ENCODE measurements around the gene RAB15. TPM values are rescaled to one million over a fixed set of nuclear protein-coding genes. Genes with fewer than 3 reads are reported as not detected.

RAB15 gene
- total RNA-seq, 2 donors from 2014 or later, result 4.3 to 7.2 TPM

DNA sequence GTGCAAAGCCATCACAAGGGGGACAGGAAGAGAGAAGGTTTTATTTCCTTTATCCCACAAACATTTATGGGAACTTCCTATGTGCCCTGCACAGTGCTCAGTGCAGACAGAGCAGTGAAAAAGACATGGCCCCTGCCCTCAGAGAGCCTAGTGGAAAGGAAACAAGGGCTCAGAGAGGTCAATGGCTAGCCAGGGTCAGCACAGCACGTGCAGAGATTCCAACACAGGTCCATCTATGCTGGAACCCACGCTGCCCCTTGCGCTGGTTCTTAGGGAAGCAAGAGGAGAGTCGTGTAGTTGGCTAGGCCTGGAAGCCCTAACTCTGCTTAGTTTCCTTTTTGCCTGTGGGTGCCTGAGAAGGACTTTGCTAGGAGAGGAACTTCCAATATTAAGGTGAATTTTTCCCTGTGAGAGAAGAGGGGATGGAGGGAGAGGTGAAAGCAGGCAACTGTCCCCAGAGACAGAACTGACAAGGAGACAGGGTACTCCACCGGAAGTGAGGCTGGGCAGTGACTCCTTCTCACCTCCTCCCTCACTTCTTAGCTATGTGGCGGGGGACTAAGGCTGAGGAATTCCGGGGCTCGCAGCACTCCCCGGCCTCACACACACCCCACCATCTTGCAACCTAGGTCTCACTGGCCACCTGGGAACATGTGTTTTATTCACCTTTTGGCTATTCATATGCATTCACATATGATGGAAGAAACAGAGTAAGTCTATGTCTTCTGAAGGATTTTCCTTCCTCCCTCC is 17.5 kb downstream of the RAB15 start:
- Mint-ChIP-seq H3K27ac (peak overlapping the region; percentile 12), H3K4me1 (no peaks in the 10 kb centered on the region)

DNA sequence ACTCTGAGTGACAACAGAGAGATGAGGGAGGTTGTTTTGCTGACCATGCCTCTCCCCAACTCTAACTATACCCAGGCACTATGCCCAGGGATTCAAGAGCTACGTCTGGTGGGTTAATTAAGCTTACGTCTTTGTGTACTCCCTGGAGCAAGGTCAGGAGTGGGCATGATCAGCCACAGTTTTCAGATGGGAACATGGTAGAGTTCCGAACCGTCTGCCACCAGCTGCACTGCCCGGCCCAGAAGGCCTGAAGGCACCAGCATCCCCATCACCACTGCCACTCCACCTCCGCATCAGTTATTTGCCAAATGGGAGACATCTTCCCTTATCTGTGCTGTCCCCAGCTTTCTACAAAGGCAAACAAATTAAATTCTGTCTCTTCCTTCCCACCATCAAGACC is 18.5 kb downstream of the RAB15 start:
- Mint-ChIP-seq H3K27ac (no peak overlapping the region), H3K36me3 (ENCODE audit: low read depth) (peaks cover 9% of the 10 kb centered on the region), H3K4me3 (no peak overlapping the region)

More for the DNA sequence above, 17.5 kb downstream of the RAB15 start:
- no peaks in the 10 kb centered on the region for H3K27me3 Mint-ChIP-seq
- no peak overlapping the region for H3K4me3 Mint-ChIP-seq
- ATAC-seq (replicated peaks), result no peak
- peaks cover 7% of the 10 kb centered on the region for H3K36me3 Mint-ChIP-seq (ENCODE audit: low read depth)
- H3K9me3 Mint-ChIP-seq, result no peaks in the 10 kb centered on the region

DNA sequence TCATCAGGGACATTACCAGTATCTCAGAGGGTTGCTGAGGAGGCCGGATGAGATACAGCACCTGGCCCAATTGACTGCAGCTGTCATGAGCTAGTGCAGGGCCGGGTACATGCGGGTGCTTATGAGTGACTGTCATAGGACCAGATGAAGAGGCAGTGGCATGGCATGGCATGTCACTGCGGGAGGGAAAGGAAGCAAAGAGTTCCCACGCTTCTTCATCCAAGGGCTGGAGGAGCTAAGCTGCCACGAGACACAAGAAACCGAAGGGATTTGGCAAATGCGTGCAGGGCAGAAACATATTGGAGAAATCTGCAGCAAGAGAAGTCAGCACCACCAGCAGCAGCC is 18.9 kb downstream of the RAB15 start:
- ATAC-seq (replicated peaks), result no peak
- H3K4me3 Mint-ChIP-seq, result no peak overlapping the region
- H3K36me3 Mint-ChIP-seq (ENCODE audit: low read depth), result peaks cover 9% of the 10 kb centered on the region
- no peaks in the 10 kb centered on the region for H3K9me3 Mint-ChIP-seq
- no peaks in the 10 kb centered on the region for H3K27me3 Mint-ChIP-seq
- H3K4me1 Mint-ChIP-seq, result no peaks in the 10 kb centered on the region
- H3K27ac Mint-ChIP-seq, result no peak overlapping the region

More for the DNA sequence above, 18.5 kb downstream of the RAB15 start:
- Mint-ChIP-seq H3K4me1 (no peaks in the 10 kb centered on the region), H3K27me3 (no peaks in the 10 kb centered on the region), H3K9me3 (no peaks in the 10 kb centered on the region)
- ATAC-seq (replicated peaks), result no peak

DNA sequence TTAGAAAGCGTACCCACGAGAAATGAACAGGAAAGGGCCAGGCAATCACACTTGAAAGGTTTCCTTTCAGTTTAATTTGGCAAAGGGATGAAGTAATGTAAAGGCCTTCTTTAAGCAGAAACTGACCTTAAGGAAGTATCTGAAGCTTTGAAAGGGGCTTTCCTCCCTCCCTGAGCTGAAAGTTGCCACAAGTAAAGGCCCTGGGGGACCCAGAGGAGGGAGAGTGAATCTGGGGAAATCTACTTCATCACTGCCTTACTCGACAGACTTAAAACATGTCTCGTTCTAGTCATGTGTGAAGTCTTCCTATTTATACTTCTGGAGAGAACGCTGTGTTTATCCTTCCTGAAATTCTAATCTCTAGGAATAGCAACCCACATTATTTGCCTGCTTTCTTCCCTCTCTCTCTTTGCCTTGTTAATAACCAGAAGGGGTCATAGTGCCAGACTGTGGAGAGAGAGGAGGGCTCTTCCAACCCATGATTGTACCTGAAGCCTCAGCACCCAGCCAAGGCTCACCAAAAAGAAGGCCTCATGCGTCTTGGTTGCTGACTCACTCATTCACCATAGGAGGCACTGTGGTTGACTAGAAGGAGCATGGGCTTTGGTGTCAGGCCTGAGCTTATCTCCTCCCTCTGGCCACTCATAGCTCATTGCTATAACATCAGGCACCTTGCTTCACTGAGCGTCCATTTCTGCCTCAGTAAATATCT is 19.4 kb downstream of the RAB15 start:
- ATAC-seq (replicated peaks), result peak; percentile 60
- Mint-ChIP-seq H3K9me3 (no peaks in the 10 kb centered on the region), H3K36me3 (ENCODE audit: low read depth) (peaks cover 11% of the 10 kb centered on the region), H3K27ac (peak overlapping the region; percentile 70), H3K27me3 (no peaks in the 10 kb centered on the region), H3K4me1 (no peaks in the 10 kb centered on the region), H3K4me3 (no peak overlapping the region)

DNA sequence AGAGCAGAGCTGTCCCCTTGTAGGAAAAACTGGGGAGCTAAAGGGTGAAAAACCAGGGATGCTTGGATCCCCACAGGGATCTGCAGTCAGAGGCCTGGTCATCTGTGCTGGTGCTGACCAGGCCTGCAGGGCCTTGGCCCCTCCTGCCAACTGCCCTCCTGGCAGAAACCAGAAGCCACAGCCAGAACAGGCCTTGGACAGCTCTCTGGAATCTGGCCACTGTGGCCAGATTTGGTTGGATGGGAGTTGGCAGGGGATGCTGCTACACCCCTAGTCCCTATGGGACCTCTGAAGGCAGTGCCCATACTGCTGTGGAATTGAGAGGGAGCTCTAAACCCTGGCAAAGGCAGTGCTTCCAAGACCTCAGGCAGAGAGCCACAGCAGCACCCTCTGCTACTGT is 20.4 kb downstream of the RAB15 start:
- Mint-ChIP-seq H3K4me1 (no peaks in the 10 kb centered on the region), H3K27me3 (no peaks in the 10 kb centered on the region), H3K27ac (no peak overlapping the region), H3K4me3 (no peak overlapping the region), H3K9me3 (no peaks in the 10 kb centered on the region), H3K36me3 (ENCODE audit: low read depth) (peaks cover 16% of the 10 kb centered on the region)
- no peak for ATAC-seq (replicated peaks)

DNA sequence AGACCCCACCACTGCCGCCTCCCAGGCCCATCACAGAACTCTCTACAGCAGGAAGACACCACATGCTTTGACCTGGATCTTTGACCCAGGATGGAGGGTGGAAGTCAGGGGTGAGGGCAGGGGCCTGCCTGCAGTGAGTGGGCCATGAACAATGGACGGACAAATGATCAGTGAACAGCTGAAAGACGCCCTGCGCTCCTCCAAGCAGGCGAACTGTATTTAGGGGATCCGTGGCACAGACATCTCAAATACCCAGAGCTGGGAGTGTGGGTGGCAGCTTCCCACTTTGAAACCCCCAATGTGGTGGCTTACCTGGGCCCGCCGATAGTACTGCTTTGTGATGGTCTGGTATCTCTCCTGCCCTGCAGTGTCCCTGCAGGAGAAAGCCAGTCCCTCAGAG is 20.8 kb downstream of the RAB15 start:
- no peak for ATAC-seq (replicated peaks)
- Mint-ChIP-seq H3K27me3 (no peaks in the 10 kb centered on the region), H3K9me3 (no peaks in the 10 kb centered on the region), H3K4me3 (no peak overlapping the region), H3K36me3 (ENCODE audit: low read depth) (peaks cover 16% of the 10 kb centered on the region), H3K4me1 (no peaks in the 10 kb centered on the region), H3K27ac (peak overlapping the region; percentile 15)

DNA sequence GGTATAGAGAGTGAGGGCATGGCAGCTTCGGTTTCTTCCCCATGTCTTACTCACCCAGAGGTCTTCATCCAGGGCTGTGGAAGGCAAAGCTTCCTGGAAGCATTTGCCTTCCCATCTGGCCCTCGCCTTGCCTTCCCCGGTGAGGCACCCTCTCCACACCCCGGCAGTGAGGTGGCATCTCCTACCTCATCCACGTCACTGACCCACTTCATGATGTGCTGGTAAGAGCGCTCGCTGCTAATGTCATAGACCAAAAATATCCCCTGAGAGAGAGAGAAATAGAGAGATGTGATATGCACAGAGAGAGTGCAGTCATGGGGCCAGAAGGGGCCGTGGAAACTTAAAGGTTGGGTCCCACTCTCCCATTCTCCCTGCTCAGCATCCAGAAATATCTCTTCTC is 21.2 kb downstream of the RAB15 start:
- Mint-ChIP-seq H3K27me3 (no peaks in the 10 kb centered on the region), H3K27ac (peak overlapping the region; percentile 15), H3K4me1 (no peaks in the 10 kb centered on the region), H3K36me3 (ENCODE audit: low read depth) (peaks cover 16% of the 10 kb centered on the region), H3K4me3 (no peak overlapping the region), H3K9me3 (no peaks in the 10 kb centered on the region)
- ATAC-seq (replicated peaks), result no peak

DNA sequence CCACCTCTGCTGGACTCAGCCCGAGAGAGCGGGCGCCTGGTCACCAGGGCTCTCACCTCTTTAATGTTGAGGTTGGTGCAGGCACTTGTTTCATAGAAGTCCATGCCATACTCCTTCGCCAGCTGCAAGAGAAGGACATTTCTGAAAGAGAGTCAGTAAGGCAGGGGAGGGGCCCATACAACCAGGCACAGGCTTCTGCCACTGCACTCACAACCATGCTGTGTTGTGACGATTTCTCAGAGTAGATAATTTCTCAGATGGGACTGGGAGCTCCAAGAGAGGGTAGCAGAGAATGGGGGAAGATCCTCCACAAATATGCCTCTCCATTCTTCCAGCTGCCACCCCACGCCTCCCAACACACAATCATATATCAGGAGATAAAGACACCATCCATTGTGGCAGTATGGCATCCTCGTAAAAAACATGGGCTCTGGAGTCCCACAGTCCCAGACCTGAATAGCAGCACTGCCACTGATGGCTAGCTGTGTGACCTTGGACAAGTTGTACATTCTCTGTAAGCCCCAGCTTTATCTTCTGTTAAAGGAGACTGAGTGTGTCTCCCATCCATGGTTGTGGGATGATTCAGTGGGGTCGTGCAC is 23.4 kb downstream of the RAB15 start:
- ATAC-seq (replicated peaks), result no peak

DNA sequence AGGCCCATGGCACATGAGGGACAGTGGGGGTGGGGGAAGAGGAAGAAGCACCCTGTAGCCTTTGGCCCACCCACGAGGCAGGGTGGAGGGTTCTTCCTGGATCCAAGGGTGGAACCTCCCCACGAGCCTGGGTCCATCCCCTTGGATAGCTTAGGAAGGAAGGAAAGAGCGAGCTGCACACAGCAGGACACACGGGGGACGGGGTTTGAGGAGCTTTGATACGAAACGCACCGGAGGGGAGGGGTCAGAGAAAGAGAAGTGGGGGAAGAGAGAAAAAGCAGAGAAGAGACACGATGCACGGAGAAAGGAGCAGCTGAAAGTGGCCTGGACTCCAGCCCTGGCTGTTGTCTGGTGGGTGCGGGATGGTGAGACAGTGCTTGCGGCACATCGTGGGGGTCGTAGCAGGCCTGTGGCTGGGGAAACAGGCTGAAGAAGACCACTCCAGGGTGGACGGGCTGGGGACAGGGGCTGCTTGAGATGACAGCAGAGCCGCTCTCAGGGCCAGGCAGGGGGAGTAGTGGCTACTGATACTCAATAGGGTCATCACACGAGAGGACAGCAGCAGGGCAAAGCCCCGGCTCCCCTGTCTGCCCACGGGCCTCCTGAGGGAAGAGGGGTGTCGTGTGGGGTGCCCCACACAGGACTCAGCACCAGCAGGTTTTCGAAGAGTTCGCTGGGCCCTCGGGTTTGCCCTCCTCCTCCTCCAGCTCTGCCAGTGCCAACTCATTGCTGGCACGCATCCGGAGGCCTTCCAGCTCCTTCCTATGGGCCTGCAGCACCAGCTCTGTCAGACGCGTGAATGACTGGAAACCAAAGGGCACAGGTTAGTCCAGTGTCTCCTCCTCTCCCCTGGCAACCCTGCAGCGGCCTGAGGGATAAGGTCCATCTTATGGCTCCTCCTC is 24.2 kb downstream of the RAB15 start:
- Mint-ChIP-seq H3K4me3 (no peak overlapping the region), H3K9me3 (no peaks in the 10 kb centered on the region), H3K4me1 (no peaks in the 10 kb centered on the region), H3K27me3 (no peaks in the 10 kb centered on the region), H3K27ac (no peak overlapping the region), H3K36me3 (ENCODE audit: low read depth) (peaks cover 27% of the 10 kb centered on the region)
- no peak for ATAC-seq (replicated peaks)

More for the DNA sequence above, 23.4 kb downstream of the RAB15 start:
- H3K27ac Mint-ChIP-seq, result no peak overlapping the region
- no peak overlapping the region for H3K4me3 Mint-ChIP-seq
- H3K27me3 Mint-ChIP-seq, result no peaks in the 10 kb centered on the region
- H3K9me3 Mint-ChIP-seq, result no peaks in the 10 kb centered on the region
- no peaks in the 10 kb centered on the region for H3K4me1 Mint-ChIP-seq
- peaks cover 21% of the 10 kb centered on the region for H3K36me3 Mint-ChIP-seq (ENCODE audit: low read depth)

DNA sequence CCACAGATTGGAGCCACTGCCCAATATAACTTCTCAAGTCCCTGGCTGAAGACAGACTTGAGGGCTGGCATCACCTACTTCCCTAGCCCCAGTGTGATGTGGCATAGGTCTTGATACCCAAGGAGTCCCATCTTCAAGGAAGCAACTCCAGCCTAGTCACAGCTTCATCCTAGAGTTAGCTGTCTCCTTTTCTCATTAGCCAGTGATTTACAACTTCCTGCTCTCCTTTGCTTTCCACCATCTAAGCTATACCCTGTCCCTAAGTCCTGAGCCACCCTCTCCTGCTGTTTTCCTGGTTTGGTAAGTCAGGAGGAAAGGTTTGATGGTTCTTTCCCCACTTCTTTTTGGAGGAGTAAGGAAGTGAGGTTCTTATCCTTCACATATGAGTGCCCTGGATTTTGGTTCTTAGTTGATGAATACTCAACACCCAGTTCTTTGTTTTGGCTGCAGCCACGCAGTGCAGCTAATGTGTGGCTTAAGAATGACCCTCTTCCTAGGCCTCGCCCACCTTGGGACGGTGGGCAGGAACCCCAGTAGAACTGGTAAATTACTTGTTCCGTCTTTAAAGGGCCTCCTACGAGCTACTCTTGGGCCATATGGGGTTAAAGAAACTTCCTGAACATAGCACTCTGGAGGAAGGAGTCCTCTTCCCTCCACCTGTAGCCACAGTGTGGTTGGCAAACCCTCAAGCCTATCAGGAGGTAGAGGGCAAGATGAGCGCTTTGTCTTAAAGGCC is 25.7 kb downstream of the RAB15 start:
- Mint-ChIP-seq H3K27me3 (no peaks in the 10 kb centered on the region), H3K27ac (peak overlapping the region; percentile 26), H3K4me3 (no peak overlapping the region), H3K36me3 (ENCODE audit: low read depth) (peaks cover 34% of the 10 kb centered on the region), H3K4me1 (no peaks in the 10 kb centered on the region), H3K9me3 (no peaks in the 10 kb centered on the region)
- no peak for ATAC-seq (replicated peaks)

DNA sequence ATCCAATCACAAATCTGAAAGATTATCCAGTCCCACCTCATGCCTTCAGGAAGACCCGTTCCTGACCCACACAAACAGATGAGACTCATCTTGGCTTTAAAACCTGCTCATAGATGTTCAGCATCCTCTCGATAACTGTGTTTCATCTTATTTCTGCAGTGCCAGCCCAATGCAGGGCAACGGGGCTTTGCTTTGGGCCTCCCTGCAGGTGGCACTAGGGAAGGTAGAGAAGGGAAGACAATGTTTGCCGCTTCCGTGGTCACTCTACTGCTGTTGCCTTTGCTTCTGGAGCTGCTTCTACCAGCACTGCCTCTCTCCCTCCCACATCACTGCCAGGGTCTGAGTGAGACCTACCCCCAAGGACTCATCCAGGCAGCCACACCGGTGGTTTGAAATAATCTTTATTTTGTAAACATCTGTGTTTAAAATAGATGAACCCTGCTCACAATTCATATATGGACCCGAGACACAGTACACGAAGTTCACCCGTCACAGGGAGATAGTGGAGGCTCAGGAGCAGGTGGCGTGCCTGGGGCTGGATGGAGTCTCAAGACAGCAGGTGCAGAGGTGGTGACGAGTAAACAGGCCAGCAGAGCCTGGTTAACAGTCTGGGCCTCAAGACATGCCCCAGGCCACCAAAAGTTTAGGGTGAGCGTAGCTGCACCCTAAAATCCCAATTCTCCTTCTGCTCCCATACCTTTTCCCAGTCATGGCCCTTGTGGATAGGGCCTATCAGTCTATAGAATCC is 26.5 kb downstream of the RAB15 start:
- peak overlapping the region; percentile 29 for H3K27ac Mint-ChIP-seq
- no peaks in the 10 kb centered on the region for H3K9me3 Mint-ChIP-seq
- no peaks in the 10 kb centered on the region for H3K4me1 Mint-ChIP-seq
- ATAC-seq (replicated peaks), result no peak
- no peaks in the 10 kb centered on the region for H3K27me3 Mint-ChIP-seq
- no peak overlapping the region for H3K4me3 Mint-ChIP-seq
- H3K36me3 Mint-ChIP-seq (ENCODE audit: low read depth), result peaks cover 39% of the 10 kb centered on the region

DNA sequence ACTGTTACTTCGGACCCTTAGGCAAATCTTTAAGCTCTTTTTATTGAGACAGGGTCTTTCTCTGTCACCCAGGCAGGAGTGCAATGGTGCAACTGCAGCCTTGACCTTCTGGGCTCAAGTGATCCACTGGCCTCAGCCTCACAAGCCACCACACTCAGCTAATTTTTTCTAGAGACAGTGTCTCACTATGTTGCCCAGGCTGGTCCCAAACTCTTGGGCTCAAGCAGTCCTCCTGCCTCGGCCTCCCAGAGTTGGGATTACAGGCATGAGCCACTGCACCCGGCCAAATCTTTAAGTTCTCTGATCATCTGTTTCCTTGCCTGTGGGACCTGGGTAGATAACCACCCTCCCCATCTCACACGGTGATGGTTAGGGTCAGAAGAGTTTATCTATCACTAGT is 27.3 kb downstream of the RAB15 start:
- Mint-ChIP-seq H3K27ac (no peak overlapping the region), H3K4me3 (no peak overlapping the region), H3K27me3 (no peaks in the 10 kb centered on the region), H3K36me3 (ENCODE audit: low read depth) (peaks cover 41% of the 10 kb centered on the region), H3K9me3 (no peaks in the 10 kb centered on the region), H3K4me1 (peaks cover 5% of the 10 kb centered on the region)
- no peak for ATAC-seq (replicated peaks)

DNA sequence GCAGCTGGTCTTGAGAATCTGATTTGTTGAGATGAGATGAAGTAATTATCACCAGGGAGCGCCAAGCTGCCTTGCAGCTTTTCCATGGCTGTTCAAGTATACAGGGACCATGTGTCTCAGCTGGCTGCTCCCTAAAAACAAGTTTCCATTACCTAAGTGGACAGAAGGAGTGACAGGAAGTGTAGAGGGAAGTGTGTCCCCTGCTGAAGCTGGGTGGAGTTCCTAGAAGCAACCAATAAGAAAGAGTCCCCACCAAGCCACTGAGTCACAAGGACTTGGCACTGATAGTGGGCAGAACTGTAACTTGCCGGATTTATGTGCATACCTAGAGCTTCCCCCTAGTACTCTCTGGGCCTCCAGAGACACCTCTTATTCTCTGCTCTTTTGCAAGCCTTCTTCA is 28.1 kb downstream of the RAB15 start:
- ATAC-seq (replicated peaks), result no peak
- no peak overlapping the region for H3K4me3 Mint-ChIP-seq
- no peaks in the 10 kb centered on the region for H3K27me3 Mint-ChIP-seq
- peaks cover 10% of the 10 kb centered on the region for H3K4me1 Mint-ChIP-seq
- H3K9me3 Mint-ChIP-seq, result no peaks in the 10 kb centered on the region
- peak overlapping the region; percentile 54 for H3K27ac Mint-ChIP-seq
- peaks cover 45% of the 10 kb centered on the region for H3K36me3 Mint-ChIP-seq (ENCODE audit: low read depth)
